WTC11 (cell line): ENCODE data around the gene TMEM235. TPM values are rescaled to one million over a fixed set of nuclear protein-coding genes. Genes with fewer than 3 reads are reported as not detected.

Experiments
- ATAC-seq: fragments of 200-7000 bp; cut with Tn5 transposase; 2 replicates; pipeline ENCODE4 v1.10.0; 2021; ENCODE audit warnings: mild to moderate bottlenecking, moderate library complexity
- CTCF ChIA-PET: fragments of 300-600 bp; sonication (Branson Sonifier 250); formaldehyde crosslinking; loops from one replicate; lab custom pipeline; 2021; ENCODE audit warnings: antibody characterized with exemption; lab: Charles Lee
- POLR2A ChIA-PET: fragments of 350-600 bp; sonication (Branson Sonifier 250); formaldehyde crosslinking; loops from one replicate; lab custom pipeline; 2021; ENCODE audit warnings: antibody characterized with exemption; lab: Charles Lee
- DNase-seq: peaks from one replicate; pipeline ENCODE4 v3.0.0; 2021; ENCODE audit warnings: low spot score
- H3K27ac Mint-ChIP-seq: 2 replicates; pipeline ENCODE4 v1.8.0; 2021; ENCODE audit warnings: mixed read lengths
- H3K27me3 Mint-ChIP-seq: 2 replicates; pipeline ENCODE4 v1.8.0; 2021; ENCODE audit warnings: low read depth, mild to moderate bottlenecking, moderate library complexity, mixed read lengths
- H3K36me3 Mint-ChIP-seq: 2 replicates; pipeline ENCODE4 v1.8.0; 2021; ENCODE audit warnings: mixed read lengths
- H3K4me1 Mint-ChIP-seq: 2 replicates; pipeline ENCODE4 v1.8.0; 2022; ENCODE audit warnings: mixed read lengths
- H3K4me3 Mint-ChIP-seq: 2 replicates; pipeline ENCODE4 v1.8.0; 2021; ENCODE audit warnings: mild to moderate bottlenecking, moderate library complexity, mixed read lengths
- H3K9me3 Mint-ChIP-seq: 2 replicates; pipeline ENCODE4 v1.8.0; 2021; ENCODE audit warnings: mixed read lengths
- ATF3 ChIP-seq: sonication (generic); formaldehyde crosslinking; conservative IDR thresholded peaks from 2 replicates; pipeline ENCODE4 v1.8.1; 2022; ENCODE audit warnings: mild to moderate bottlenecking, missing genetic modification reagents
- CBFB ChIP-seq: sonication (generic); formaldehyde crosslinking; IDR thresholded peaks from 2 replicates; pipeline ENCODE4 v1.8.1; 2022; ENCODE audit warnings: mild to moderate bottlenecking, low read depth, missing genetic modification reagents
- EMX1 ChIP-seq: fragments of 250-450 bp; sonication (Bioruptor Pico); IDR thresholded peaks from 2 replicates; pipeline ENCODE4 v1.8.0; 2021; ENCODE audit warnings: mild to moderate bottlenecking
- ERG ChIP-seq: fragments of 250-450 bp; sonication (Bioruptor Pico); IDR thresholded peaks from 2 replicates; pipeline ENCODE4 v1.8.0; 2021; ENCODE audit warnings: mild to moderate bottlenecking
- FOXJ3 ChIP-seq: sonication (generic); formaldehyde crosslinking; IDR thresholded peaks from 2 replicates; pipeline ENCODE4 v1.9.0; 2021; ENCODE audit warnings: missing genetic modification reagents, mild to moderate bottlenecking, borderline replicate concordance
- GABPB1 ChIP-seq: sonication (generic); formaldehyde crosslinking; IDR thresholded peaks from 2 replicates; pipeline ENCODE4 v1.8.1; 2023; ENCODE audit warnings: mild to moderate bottlenecking, missing genetic modification reagents
- HMGXB4 ChIP-seq: sonication (generic); formaldehyde crosslinking; IDR thresholded peaks from 2 replicates; pipeline ENCODE4 v1.8.1; 2023; ENCODE audit warnings: mild to moderate bottlenecking, moderate library complexity, missing genetic modification reagents
- MXD4 ChIP-seq: fragments of 250-450 bp; sonication (Bioruptor Pico); IDR thresholded peaks from 2 replicates; pipeline ENCODE4 v1.8.0; 2021; ENCODE audit warnings: mild to moderate bottlenecking, moderate library complexity, borderline replicate concordance
- MYBL2 ChIP-seq: sonication (generic); formaldehyde crosslinking; IDR thresholded peaks from 2 replicates; pipeline ENCODE4 v1.8.1; 2023; ENCODE audit warnings: mild to moderate bottlenecking, moderate library complexity, missing genetic modification reagents
- NFYB ChIP-seq: sonication (generic); formaldehyde crosslinking; conservative IDR thresholded peaks from 2 replicates; pipeline ENCODE4 v1.8.0; 2022; ENCODE audit warnings: low read depth, missing genetic modification reagents
- PREB ChIP-seq: sonication (generic); formaldehyde crosslinking; IDR thresholded peaks from 2 replicates; pipeline ENCODE4 v1.8.1; 2022; ENCODE audit warnings: mild to moderate bottlenecking, missing genetic modification reagents, moderate library complexity, borderline replicate concordance
- STAT6 ChIP-seq: sonication (generic); formaldehyde crosslinking; conservative IDR thresholded peaks from 2 replicates; pipeline ENCODE4 v1.8.1; 2023; ENCODE audit warnings: mild to moderate bottlenecking, low read depth, missing genetic modification reagents, moderate library complexity
- TEAD4 ChIP-seq: sonication (generic); formaldehyde crosslinking; IDR thresholded peaks from 2 replicates; pipeline ENCODE4 v1.8.0; 2022; ENCODE audit warnings: mild to moderate bottlenecking, missing genetic modification reagents
- ZNF263 ChIP-seq: sonication (generic); formaldehyde crosslinking; IDR thresholded peaks from 2 replicates; pipeline ENCODE4 v1.8.1; 2022; ENCODE audit warnings: low read depth, mild to moderate bottlenecking, moderate library complexity, missing genetic modification reagents
- ZNF281 ChIP-seq: sonication (generic); formaldehyde crosslinking; IDR thresholded peaks from 2 replicates; pipeline ENCODE4 v1.8.0; 2023; ENCODE audit warnings: mild to moderate bottlenecking, missing genetic modification reagents
- ZNF396 ChIP-seq: fragments of 250-450 bp; sonication (Bioruptor Pico); IDR thresholded peaks from 2 replicates; pipeline ENCODE4 v1.8.0; 2021; ENCODE audit warnings: mild to moderate bottlenecking, moderate library complexity, borderline replicate concordance
- ZNF671 ChIP-seq: fragments of 250-450 bp; sonication (Bioruptor Pico); IDR thresholded peaks from 2 replicates; pipeline ENCODE4 v1.8.0; 2021; ENCODE audit warnings: mild to moderate bottlenecking
- ZSCAN18 ChIP-seq: fragments of 250-450 bp; sonication (Bioruptor Pico); IDR thresholded peaks from 2 replicates; pipeline ENCODE4 v2.1.2; 2022; ENCODE audit warnings: mild to moderate bottlenecking, moderate library complexity
- total RNA-seq: library from RNA; stranded (reverse); gene quantifications from 3 replicates; pipeline ENCODE4 v1.2.3, GENCODE V29; 2021

The TMEM235 gene
- total RNA-seq, 1 experiment from 2014 or later: 0.24 TPM

- DNase-seq: no peak
- ChIA-PET CTCF (interaction anchor here (0.6 to 4.1 kb wide), 2 partner anchors 13 to 16 kb away, joined by 3 to 52 read pairs; no protein-coding TSS in a partner anchor), POLR2A (no interaction called here)
- H3K4me3 Mint-ChIP-seq: no peak overlapping the region
- H3K27me3 Mint-ChIP-seq: peaks cover 2% of the 10 kb centered on the region; the same call in 1 of the 2 replicates
- H3K9me3 Mint-ChIP-seq: no peaks in the 10 kb centered on the region
- H3K36me3 Mint-ChIP-seq: no peaks in the 10 kb centered on the region
- H3K4me1 Mint-ChIP-seq: peaks cover 64% of the 10 kb centered on the region
- TF ChIP-seq PREB (CRISPR knock-in tag) (no peak), ZNF263 (CRISPR knock-in tag) (no peak), TEAD4 (CRISPR knock-in tag) (no peak), HMGXB4 (CRISPR knock-in tag) (no peak)
- TF ChIP-seq, all 79 proteins: peak for 0
- ATAC-seq: no peak
- H3K27ac Mint-ChIP-seq: no peak overlapping the region
These were observed 34.8 kb downstream of the TMEM235 start for GRCh38 chr17:78266231-78266631.

- Mint-ChIP-seq H3K27ac (no peak overlapping the region), H3K36me3 (no peaks in the 10 kb centered on the region), H3K27me3 (peaks cover 2% of the 10 kb centered on the region; the same call in 1 of the 2 replicates), H3K4me3 (no peak overlapping the region), H3K9me3 (no peaks in the 10 kb centered on the region), H3K4me1 (peaks cover 66% of the 10 kb centered on the region)
- TF ChIP-seq NFYB (no peak), FOXJ3 (no peak), PREB (CRISPR knock-in tag) (no peak), ZSCAN18 (CRISPR knock-in tag) (no peak), STAT6 (CRISPR knock-in tag) (no peak), MYBL2 (CRISPR knock-in tag) (no peak), ZNF671 (CRISPR knock-in tag) (no peak), ZNF281 (CRISPR knock-in tag) (no peak), EMX1 (CRISPR knock-in tag) (no peak), ATF3 (no peak), CBFB (CRISPR knock-in tag) (no peak), MXD4 (CRISPR knock-in tag) (no peak), HMGXB4 (CRISPR knock-in tag) (no peak), ERG (CRISPR knock-in tag) (no peak), ZNF396 (CRISPR knock-in tag) (no peak), GABPB1 (CRISPR knock-in tag) (no peak)
- ChIA-PET POLR2A (no interaction called here), CTCF (interaction anchor here (0.6 to 4.1 kb wide), 2 partner anchors 13 to 16 kb away, joined by 3 to 52 read pairs; no protein-coding TSS in a partner anchor)
- ATAC-seq (no peak), DNase-seq (no peak)
These were observed 35.3 kb downstream of the TMEM235 start for GRCh38 chr17:78266771-78267170.
